GM19025 (cell line): ENCODE data around the gene COG7.
"Not testable (repeated sequence)": the region's sequence is repeated elsewhere in the genome, so short reads cannot be mapped to it uniquely, and the experiment has no call there.

Experiments
- ATAC-seq: cut with Tn5 transposase; IDR thresholded peaks from one replicate; pipeline ENCODE4 v1.9.1; 2021; ENCODE audit warnings: mild to moderate bottlenecking, low read depth, moderate library complexity; ENCODE audit not compliant: unreplicated experiment

Gene COG7

DNA sequence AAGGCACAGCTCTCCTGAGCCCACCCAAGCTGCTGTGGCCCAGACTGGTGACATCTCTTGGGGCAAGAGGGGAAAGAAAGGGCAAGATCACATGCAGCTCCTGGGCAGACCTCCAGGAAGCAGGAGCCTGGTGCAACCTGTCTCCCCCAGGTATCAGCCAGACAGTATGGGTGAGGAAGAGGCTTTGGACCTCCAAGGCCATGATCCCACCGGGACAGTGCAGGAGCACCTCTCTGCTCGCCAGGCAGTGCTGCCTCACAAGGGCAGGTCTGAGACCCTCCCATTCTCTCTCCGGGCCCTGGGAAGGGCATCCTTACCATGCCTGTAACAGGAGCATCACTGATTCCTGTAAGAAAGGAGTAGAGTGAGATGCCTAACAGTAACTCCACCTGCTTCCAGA is 25.6 kb upstream of the COG7 start:
- ATAC-seq: no peak

DNA sequence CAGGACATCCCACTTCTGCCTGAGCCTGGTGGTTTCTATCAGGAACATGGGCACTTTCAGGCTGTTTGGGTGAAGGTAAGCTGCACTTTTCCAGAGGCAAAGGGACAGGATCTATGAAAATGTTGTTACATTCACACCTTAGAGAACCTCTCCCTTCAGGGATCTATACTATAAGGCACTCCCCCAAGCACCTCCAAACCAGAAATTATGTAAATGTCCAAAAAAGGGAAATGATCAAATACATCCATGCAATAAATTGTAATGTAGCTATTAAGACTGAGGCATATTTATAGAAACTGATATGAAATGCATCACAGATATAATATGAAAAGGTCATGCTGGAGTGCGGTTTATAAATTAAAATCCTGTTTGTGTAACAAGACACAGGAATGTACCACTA is 23.3 kb upstream of the COG7 start:
- ATAC-seq: no peak

DNA sequence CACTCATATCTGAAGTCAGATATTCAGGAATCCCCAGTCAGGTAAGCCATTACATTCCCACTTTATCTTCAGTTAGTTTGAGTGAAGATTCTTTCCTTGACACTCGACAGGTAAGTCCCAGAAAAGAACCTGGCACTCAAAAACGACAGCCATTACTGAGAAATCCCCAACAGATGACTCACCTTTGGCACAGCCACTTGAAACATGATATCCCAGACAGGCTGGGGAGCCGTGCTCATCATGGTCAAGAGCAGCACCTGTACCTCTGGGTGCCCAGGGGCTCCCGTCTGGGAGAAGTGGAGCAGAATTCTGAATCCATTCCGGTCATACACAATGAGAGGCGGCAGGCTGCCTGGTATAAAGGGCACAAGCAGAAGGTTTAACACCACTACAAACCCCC is 16.8 kb upstream of the COG7 start:
- ATAC-seq: no peak

DNA sequence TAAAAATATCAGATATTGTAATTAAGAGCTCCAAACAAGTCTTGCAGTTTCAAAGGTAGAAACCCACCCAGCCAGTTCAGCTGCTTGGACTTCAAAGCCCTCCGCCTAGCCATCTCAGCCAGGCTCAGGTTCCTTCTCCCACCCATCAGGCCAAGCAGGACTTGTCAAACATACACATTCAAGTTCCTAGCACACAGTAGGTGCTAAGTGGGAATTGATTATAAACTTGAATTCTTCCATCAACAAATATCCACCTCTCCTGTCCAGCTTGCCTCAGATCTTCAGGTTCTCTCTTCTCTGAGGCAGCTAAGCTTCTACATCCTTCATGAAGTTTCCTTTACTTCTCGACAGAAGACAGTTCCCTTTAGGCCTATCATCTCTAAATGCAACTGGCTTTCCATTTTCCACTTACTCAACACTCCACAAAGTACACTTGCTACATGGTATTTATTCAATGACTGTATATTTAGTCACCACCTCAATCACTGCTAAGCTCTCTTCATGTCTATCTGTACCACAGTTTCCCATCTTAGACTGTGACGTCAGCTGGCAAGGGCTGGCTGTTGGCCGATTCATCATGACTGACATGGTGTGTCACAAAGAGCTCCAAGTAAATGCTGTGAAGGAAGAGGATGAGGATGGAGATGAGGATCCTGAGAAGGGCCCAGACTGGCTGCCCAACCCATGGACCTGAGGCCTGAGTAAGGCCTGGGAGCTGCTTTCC is 13.3 kb upstream of the COG7 start:
- no peak for ATAC-seq

DNA sequence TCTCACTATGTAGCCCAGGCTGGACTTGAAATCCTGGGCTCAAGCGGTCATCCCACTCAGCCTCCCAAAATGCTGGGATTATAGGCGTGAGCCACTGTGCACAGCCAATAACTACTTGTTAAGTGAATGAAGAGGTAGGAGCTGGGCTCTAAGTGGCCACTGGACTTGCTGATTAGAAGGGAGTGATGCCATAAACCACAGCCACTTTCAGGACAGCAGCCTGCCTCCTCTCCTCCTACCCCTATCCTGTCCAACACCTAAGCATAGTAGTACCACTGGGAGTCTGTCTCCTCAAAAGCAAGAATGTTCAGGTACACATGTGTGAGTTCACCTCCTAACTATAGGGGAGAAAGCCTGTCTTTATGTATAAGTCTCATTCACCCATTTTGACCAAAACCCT is 12.2 kb upstream of the COG7 start:
- no peak for ATAC-seq

DNA sequence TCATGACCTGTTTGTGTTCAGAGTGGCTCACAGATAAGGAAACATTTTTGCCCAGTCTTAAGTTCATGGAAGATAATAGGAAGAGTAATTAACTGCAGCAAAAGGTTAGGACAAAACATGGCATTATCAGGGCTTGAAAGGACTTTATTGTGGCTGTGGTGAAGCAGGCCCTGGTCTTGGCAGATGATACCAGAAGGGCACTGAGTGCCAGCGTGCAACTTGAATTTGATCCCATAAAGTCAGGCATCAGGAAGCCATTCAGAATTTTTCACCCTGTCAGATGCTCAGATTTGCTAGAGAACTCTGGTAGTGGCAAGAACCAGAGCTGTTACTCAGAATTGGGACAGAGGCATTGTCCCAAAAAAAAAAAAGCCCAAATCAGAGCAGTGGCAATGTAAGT is 11.2 kb upstream of the COG7 start:
- no peak for ATAC-seq

DNA sequence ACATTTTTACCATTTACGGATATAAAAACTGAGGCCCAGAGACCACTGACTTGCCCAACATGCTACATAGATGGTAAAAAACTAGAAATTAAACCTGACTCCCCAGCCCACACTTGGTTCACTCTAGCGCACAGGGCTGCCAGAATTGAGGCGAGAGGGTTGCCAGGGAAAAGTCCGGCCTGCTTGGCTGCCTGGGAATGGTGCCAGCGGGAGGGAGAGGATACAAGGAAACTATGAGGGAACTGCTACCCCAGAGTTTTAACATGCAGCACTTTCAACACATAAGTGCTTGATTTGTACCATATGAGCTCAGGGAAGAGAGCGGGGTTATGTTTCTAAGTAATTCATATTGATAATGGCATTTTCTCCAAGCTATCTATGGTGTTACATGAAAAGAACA is 10.0 kb upstream of the COG7 start:
- ATAC-seq: not testable (repeated sequence)

DNA sequence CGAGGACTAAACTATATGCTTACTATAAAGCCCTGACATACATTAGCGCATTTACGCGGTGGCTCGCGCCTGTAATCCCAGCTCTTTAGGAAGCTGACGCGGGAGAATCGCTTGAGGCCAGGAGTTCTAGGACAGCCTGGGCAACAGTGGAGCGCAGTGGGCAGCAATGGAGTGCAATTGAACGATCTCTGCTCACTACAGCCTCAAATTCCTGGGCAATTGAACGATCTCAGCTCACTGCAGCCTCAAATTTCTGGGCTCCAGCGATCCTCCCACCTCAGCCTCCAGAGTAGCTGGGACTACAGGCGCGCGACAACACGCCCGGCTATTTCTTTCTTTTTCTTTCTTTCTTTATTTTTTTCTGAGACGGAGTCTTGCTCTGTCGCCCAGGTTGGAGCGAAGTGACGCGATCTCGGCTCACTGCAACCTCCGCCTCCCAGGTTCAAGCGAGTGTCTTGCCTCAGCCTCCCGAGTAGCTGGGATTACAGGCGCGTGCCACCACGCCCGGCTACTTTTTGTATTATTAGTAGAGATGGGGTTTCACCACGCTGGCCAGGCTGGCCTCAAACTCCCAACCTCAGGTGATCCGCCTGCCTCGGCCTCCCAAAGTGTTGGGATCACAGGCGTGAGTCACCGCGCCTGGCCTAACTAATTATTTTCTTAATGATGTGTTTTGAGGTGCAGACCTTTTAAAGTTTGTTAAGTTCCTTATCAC is 506 bp upstream of the COG7 start:
- ATAC-seq: no peak

DNA sequence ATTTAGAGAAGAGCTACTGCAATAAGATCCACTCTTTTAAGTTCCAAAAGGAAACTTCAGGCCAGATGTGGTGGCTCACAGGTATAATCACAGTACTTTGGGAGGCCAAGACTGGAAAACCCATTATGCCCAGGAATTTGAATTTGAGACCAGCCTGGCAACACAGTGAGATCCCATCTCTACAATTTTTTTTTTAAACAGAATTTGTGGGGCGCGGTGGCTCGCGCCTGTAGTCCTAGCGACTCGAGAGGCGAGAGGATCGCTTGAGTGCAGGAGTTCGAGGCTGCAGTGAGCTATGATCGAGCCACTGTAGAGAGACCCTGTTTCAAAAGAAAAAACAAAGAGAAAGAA is 793 bp downstream of the COG7 start:
- ATAC-seq: no peak

DNA sequence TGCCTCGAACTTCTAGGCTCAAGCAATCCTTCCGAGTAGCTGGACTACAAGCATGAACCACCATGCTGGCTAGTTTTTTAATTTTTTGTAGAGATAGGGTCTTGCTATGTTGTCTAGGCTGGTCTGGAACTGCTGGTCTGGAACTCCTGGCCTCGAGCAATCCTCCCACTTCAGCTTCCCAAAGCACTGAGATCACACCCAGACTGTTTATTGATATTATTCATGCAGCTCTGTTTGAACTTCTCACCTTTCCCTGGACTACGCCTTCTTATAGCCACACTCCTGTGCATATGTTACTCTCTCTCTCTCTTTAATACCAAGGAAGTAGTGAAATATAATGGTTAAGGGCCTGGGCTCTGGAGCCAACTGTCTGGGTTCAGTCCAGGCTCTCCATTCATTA is 4.6 kb downstream of the COG7 start:
- ATAC-seq: no peak

DNA sequence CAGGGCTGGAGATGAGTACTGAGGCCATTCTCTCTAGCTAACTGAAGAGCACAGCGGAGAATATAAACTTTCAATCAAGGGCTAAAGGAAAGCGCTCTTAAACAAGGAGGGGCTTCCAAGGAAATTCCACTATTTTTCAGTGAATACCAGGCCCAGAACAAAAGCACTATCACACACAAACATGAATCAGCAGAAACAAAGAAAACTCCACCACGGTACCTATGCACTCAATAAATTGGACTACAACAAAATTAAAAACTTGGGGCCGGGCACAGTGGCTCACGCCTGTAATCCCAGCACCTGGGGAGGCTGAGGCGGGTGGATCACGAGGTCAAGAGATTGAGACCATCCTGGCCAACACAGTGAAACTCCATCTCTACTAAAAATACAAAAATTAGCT is 15.4 kb downstream of the COG7 start:
- not testable (repeated sequence) for ATAC-seq

DNA sequence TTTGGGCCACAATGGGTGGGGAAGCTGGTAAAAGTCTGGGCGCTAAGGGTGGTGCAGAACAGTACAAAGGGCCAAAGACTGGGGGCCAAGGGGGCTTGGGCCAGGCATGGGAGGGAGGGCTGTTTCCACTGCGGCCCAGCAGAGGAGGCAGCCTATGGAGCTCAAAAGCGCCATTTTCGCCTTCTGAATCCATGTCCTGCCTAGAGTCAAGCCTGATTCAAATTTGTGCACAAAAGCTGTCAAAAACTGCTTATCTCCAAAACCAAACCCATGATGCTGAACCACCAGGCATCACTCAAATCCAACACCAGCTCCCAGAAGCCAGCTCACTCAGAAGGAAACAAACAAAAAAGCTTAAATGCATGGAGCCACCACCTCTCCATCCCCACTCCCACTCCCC is 16.0 kb downstream of the COG7 start:
- no peak for ATAC-seq

DNA sequence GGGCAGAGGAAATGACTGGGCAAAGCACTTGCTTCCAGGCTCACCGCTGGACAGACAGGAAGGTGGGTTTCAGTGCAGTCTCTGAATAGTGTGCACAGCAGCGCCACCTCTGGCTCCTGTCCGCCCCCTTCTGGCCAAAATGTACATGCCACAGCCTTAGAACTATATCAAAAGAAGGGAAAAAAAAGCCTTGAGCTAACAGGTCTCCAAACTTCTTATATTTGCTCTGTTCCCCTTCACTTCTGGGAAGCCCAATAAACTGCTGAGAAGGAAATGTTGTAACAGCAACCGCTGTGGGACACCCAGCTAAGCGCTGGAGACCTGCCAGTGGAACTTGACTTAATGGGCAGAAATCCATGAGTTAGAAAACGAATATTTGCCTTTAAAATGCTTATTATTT is 17.5 kb downstream of the COG7 start:
- no peak for ATAC-seq

DNA sequence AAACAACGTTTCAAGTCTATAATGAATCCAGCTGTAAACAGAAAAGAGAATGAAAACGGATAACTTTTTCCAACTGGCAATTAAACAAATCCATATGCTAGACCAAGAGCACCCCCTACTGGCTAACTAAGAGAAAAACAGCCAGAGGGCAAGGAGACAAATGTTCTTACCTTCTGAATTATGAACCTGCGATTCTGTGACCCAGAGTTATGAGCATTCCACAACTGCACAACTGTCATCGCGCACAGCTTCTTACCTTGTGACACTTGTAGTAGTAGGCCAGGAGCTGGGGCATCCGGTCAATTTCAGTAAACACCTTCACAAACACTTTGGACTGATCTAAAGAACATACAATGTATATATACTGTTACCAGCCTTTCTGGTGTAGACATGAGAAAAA is 18.6 kb downstream of the COG7 start:
- no peak for ATAC-seq

DNA sequence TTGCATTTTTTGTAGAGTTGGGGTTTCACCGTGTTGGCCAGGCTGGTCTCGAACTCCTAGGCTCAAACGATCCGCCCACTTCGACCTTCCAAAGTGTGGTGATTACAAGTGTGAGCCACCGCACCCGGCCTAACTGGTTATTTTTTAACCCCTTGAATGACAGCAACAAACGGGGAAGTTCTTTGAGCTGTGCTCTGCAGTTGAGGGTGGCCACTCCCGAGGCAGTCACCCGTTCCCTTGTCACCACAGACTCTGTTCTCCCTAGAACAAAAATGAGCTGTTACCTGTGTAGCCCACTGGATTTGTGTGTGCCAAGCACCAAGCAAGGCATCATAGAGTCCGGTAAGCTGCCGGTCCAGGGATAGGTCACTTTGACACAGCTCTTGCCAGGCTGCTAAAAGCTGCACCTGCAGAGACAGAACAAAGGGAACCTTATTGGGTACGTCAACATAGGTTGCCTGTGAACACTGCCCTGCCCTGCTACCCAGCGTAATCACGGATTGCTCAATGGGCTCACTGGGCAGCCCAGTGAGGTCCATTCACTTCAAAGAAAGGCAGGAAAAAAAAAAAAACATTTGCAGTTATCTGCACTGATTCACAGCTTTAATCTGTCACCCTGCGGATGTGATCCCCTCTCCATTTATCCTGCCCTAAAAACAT is 19.6 kb downstream of the COG7 start:
- ATAC-seq: no peak

DNA sequence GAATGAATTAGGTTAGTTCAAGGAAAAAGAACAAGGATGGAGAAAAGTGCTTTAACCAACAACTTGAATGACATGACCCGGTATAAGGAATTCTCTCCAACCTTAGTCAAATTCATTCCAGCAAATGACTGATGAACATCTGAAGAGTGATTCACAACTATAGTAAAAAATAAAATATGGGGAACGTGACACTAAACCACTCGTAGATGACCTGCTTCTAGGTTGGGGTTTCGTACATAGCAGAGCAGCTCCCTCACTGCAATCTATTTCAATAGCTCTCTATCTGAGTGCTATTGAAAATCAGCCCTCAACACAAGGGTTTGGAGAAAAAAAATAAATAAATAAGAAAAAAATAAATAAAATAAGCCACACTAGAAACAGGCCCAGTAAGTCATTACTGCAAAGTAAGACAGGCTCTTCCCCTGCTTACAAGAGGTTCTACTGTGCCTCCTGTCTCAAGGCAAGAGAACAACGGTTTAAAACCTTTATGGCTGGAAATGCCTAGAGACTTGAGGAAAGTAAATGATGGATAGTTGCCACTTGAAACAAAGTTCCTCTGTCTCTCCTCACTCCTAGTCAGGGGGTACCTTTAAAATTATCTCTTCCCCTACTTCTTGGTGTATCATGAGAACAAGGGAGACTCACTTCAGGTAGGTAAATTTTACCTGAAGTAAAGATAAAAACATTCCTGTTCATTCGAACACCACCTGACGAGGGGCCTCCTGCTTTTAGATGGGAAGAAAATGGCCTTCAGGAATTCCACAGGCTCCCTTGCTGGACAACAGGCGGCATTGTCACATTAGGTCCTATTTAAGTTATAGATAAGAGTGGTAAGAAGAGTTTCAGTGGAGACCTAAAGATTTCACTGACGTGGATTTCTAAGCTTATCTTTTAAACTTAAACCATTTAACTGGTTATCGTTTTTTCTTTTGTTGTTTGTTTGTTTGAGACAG is 20.5 kb downstream of the COG7 start:
- ATAC-seq: no peak

DNA sequence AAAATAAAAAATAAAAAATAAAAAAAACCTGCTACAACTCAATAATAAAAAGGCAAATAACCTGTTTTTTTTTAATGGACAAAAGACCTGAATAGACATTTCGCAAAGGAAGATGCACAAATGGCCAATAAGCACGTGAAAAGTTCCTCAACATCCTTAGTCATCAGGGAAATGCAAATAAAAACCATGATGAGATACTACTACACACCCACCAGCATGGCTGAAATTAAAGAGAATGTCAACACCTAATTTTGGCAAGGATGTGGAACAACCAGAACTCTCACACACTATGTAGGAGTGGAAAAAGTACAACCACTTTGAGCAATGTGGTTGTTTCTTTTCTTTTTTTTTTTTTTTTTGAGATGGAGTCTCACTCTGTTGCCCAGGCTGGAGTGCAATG is 24.6 kb downstream of the COG7 start:
- ATAC-seq: no peak

DNA sequence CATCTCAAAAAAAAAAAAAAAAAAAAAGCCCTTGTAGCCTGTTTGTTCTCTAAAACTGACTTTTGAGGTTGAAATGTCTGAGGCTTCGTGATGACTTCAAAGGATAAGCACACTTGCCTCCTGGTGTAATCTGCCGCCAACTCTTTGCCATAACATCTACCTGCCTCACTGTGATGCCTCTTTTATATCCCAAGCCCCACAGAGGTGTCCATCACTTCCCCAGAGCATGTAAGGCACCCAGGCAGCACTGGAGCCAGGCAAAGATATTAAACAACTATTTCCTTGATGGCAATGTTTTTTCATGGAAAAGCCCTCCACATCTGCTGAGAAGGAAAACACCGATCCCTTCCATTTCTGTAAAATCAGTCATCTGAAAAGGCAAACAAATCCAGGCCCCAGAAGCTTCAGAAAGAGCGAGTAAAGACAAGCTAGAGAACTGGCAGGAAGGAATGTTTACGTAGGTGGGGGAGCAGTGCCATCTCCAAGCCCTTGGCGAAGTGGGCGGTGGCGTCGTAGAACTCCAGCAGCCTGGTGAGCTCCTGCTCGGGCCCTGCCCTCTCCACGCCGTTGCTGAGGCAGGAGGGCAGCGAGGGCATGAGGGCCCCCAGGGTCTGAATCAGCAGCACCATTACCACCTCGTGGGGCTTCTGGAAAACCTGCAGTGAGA is 28.6 kb downstream of the COG7 start:
- no peak for ATAC-seq

DNA sequence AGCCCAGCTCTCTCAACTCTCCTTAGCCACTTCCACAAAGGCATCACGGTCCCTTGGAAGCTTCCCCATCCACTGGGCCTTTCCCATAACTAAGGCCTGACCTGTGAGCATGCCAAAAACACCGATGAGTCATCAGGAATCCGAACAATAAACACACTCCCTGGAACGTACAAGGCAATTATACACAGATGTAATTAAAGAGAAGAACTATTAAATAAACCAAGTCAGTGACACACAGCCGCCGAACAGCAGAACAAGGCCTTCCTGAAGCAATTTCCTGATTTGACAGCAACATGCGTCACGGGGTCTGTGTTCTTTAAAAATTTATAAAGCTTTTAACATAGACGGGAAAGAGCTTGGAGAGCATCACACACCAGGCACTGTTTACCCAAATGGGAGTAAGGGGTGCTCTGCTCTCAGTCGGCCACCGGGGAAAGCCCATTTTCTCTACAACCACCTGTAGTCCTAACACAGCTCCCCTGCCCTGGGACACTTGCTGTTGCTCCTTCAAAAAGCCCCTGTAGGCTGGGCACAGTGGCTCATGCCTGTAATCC is 29.4 kb downstream of the COG7 start:
- no peak for ATAC-seq

DNA sequence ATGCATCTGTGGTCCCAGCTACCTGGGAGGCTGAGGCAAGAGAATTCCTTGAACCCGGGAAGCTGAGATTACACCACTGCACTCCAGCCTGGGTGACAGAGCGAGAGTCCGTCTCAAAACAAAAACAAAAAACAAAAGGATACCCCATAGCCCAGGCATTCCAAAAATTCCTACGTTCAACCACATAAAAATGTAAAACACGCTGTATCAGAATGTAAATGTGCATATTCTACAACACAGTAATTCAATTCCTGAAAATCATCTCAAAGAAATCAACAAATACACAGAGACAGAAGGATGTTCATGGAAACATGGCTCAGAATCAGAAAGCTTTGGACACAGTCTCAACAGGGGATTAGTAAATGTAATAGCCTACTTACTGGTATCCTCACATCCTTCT is 33.0 kb downstream of the COG7 start:
- no peak for ATAC-seq
